HG02759 (cell line): ENCODE data around the gene EPHB2.

Experiments
- ATAC-seq: cut with Tn5 transposase; IDR thresholded peaks from one replicate; pipeline ENCODE4 v1.9.1; 2021; ENCODE audit warnings: mild to moderate bottlenecking, moderate library complexity; ENCODE audit not compliant: unreplicated experiment

The EPHB2 gene

GRCh38 chr1:22777388-22778057 lies 66.9 kb downstream of the EPHB2 start:
- no peak for ATAC-seq

GRCh38 chr1:22778408-22778807 lies 67.8 kb downstream of the EPHB2 start:
- ATAC-seq = no peak

GRCh38 chr1:22778862-22779520 lies 68.4 kb downstream of the EPHB2 start:
- no peak for ATAC-seq

GRCh38 chr1:22780696-22781095 lies 70.1 kb downstream of the EPHB2 start:
- ATAC-seq = no peak

- no peak for ATAC-seq
Observed at GRCh38 chr1:22781483-22781882, 70.8 kb downstream of the EPHB2 start.

GRCh38 chr1:22782406-22782805 lies 71.8 kb downstream of the EPHB2 start:
- no peak for ATAC-seq

- ATAC-seq = no peak
Observed at GRCh38 chr1:22784317-22784716, 73.7 kb downstream of the EPHB2 start.

- ATAC-seq = no peak
Observed at GRCh38 chr1:22784737-22785136, 74.1 kb downstream of the EPHB2 start.

- no peak for ATAC-seq
Observed at GRCh38 chr1:22786101-22786500, 75.5 kb downstream of the EPHB2 start.

GRCh38 chr1:22786719-22787489 lies 76.3 kb downstream of the EPHB2 start:
- ATAC-seq = no peak

GRCh38 chr1:22787636-22788035 lies 77.0 kb downstream of the EPHB2 start:
- ATAC-seq = no peak

GRCh38 chr1:22788254-22788661 lies 77.6 kb downstream of the EPHB2 start:
- ATAC-seq = no peak

- ATAC-seq = no peak
Observed at GRCh38 chr1:22789356-22789994, 78.8 kb downstream of the EPHB2 start.

- ATAC-seq = no peak
Observed at GRCh38 chr1:22790232-22791008, 79.8 kb downstream of the EPHB2 start.

- no peak for ATAC-seq
Observed at GRCh38 chr1:22791831-22792347, 81.2 kb downstream of the EPHB2 start.

- no peak for ATAC-seq
Observed at GRCh38 chr1:22792396-22793160, 81.9 kb downstream of the EPHB2 start.

- ATAC-seq = no peak
Observed at GRCh38 chr1:22793647-22794046, 83.0 kb downstream of the EPHB2 start.

- no peak for ATAC-seq
Observed at GRCh38 chr1:22794647-22795365, 84.2 kb downstream of the EPHB2 start.

- ATAC-seq = no peak
Observed at GRCh38 chr1:22795366-22795714, 84.7 kb downstream of the EPHB2 start.
